GM12865 (cell line): ENCODE data around the gene KRT16.
"Not testable (repeated sequence)": the region's sequence is repeated elsewhere in the genome, so short reads cannot be mapped to it uniquely, and the experiment has no call there.

Source experiments
- DNase-seq: peaks from one replicate; pipeline ENCODE4 v3.0.0; 2010; ENCODE audit warnings: low read depth
- H3K4me3 ChIP-seq: 2 replicates; pipeline ENCODE4 v1.5.1; 2011; ENCODE audit warnings: mild to moderate bottlenecking, low read depth, low read length, control low read depth
- TF ChIP-seq, protein P1 (sequence below): IDR thresholded peaks from 2 replicates; pipeline ENCODE4 v1.5.1; 2011; ENCODE audit warnings: low read length, control low read depth, low read depth, inconsistent platforms; ENCODE audit not compliant: insufficient read depth; ENCODE audit errors: missing control alignments

KRT16 gene

DNA sequence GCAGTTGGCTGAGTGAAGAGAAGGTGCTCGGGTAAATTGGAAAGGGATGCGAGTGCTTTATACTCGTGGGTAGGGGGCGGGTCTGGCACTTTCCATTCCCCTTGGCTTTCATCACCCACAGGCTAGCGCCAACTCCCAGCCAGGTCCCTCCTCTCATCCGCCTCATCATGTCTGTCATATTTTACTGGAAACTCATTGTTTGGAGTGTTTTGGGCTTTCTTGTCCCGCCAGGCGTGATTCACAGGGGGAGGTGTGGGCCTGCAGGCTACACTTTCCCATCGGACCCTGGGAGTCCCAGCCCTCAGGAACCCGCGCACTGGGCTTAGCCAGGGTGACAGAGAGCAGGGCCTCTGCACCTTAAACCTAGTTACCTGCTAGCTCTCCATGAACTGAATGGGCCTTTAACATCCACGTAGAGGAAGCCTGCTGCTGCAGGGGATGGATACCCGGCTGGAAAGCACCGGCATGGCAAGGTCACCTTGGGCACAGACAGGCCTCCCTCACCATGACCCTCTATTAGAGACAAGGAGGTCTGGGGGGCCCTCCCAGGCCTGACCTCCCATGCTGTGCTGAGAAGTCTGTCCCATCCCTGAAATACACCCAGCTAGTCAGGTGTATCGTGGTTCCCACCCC is 25.6 kb downstream of the KRT16 start, which contains the start of gene KRT14:
Gene KRT14, minus strand, starts transcription at position 33 of the 633 bp plus-strand sequence. CDS start 61 bp downstream, outside the sequence.
- TF ChIP-seq, protein P1, sequence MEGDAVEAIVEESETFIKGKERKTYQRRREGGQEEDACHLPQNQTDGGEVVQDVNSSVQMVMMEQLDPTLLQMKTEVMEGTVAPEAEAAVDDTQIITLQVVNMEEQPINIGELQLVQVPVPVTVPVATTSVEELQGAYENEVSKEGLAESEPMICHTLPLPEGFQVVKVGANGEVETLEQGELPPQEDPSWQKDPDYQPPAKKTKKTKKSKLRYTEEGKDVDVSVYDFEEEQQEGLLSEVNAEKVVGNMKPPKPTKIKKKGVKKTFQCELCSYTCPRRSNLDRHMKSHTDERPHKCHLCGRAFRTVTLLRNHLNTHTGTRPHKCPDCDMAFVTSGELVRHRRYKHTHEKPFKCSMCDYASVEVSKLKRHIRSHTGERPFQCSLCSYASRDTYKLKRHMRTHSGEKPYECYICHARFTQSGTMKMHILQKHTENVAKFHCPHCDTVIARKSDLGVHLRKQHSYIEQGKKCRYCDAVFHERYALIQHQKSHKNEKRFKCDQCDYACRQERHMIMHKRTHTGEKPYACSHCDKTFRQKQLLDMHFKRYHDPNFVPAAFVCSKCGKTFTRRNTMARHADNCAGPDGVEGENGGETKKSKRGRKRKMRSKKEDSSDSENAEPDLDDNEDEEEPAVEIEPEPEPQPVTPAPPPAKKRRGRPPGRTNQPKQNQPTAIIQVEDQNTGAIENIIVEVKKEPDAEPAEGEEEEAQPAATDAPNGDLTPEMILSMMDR = no peak
- H3K4me3 ChIP-seq = no peak within 1 kb of the TSS
- DNase-seq = no peak

DNA sequence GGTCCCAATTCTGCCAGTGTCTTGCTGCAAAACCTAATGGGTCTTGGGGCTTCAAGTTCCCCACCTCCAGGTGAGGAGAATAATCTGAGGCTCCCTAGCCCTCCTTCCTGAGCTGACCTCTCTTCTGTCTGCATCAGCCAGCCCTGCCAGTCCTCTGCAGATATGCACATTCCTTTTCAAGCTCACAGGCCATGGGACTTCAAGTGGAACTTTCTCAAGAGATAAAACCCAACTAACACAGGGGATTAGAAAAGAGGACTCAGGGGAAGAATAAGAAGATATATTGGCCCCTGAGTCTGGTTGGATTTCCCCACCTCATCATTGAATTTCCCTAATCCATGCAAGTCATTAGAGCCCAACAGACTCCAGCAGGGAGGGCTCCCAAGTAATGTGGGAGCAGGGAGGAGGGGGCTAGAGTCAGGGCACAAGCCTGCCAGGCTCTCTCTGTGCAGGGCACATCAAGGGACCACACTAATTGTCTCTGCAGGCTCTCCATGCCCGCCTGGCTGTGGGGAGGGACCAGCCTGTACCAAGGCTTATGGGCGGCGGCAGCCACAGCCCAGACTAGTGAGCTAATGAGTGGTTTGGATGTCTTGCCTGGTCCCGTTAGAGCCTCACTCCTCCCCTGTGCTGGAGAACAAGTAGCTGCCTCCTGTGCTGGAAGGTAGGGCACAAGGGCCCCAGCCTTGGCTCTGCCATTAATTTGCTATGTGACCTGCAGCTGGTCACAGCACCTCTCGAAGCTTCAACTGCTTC is 27.1 kb downstream of the KRT16 start:
- DNase-seq = no peak
- TF ChIP-seq, protein P1 = no peak

DNA sequence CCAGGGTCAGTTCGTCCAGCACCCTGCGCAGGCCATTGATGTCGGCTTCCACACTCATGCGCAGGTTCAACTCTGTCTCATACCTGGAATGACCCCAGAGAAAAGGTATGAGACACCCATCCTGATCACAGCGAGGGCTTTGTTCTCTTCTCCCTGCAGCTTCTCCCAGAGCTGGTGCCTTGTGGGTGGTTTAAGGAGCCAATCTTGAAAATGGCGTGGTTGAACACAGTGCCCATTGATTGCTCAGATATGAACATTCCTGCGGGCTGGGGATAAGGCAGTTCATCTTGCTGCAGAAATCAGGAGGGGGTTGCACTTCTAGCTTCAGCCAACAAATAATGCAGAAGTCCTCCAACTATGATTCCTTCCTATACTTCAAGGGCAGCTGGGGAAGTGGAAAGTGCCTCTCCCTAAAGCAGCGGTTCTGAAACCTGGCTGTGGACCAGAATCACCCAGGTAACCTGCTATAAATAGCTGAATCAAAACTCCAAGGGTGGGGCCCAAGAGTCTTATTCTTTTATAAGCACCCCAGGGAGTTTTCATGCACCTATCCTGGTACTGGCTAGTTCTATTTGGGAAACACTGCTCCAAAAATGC is 28.1 kb downstream of the KRT16 start:
- not testable (repeated sequence) for DNase-seq, H3K4me3 ChIP-seq

More for the DNA sequence above, 27.1 kb downstream of the KRT16 start:
- no peak overlapping the region for H3K4me3 ChIP-seq

DNA sequence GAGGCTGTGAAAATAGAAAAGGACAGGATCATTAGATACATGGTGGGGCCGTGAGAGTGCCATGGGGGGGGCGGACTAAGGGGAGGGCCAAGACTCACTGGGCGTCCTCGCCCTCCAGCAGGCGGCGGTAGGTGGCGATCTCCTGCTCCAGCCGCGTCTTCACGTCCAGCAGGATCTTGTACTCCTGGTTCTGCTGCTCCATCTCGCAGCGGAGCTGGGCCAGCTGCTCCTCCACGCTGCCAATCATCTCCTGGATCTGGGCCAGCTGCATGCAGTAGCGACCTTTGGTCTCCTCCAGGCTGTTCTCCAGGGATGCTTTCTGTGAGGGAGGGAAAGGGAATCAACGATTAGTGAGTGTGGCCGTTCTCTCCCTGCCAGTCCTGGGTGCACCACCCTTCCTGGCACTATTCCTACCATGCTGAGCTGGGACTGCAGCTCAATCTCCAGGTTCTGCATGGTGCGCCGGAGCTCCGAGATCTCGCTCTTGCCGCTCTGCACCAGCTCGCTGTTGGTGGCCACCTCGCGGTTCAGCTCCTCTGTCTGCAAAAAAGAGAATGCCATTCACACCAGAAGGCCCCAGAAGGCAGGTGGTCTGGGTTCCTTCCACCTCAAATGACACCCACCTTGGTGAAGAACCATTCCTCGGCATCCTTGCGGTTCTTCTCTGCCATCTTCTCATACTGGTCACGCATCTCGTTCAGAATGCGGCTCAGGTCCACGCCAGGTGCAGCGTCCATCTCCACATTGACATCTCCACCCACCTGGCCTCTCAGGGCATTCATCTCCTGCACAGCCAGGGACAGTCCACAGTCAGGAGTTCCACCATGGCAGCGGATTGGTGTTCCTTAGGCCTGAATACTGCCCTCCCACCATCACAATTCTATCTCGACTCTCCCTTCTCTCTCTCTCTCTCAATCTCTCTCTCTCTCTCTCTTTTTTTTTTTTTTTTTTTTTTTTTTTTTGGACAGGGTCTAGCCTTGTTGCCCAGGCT is 29.1 kb downstream of the KRT16 start:
- no peak overlapping the region for H3K4me3 ChIP-seq
- TF ChIP-seq, protein P1 = no peak
- DNase-seq = no peak

DNA sequence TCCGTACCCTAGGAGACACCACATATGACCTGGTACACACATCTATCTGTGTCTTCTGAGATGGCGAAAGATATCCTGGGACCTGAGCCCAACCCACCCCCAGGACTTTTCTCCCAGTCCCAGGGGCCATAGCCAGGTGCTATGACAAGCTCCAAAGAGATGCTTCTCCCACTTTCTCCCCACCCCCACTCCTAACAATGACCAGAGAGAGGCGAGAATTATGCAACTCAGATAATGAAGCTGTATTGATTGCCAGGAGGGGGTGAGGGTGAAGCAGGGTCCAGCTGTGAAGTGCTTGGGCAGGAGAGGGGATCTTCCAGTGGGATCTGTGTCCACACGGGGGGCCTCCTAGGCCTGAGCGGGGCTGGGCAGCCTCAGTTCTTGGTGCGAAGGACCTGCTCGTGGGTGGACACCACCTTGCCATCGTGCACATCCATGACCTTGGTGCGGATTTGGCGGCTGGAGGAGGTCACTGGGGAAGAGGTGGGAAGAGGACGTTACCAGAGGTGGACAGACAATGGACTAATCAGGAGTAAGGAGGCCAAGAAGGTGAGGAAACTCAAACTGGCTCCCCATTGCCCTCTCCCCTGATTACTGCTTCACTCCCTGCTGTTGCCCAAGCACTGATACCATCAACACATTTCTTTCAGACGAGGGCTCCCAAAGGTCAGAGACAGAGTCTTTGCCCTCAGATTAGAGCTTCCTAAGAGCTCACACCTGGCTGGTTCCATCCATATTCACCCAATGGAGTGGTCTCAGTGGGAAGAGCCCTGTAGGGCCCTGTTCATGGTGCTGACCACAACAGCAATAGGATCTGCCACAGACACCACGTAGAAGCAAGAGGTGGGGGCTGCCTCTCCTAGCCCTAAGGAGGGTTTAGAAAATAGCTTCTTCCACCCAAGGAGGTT is 30.3 kb downstream of the KRT16 start:
- H3K4me3 ChIP-seq, DNase-seq: not testable (repeated sequence)

DNA sequence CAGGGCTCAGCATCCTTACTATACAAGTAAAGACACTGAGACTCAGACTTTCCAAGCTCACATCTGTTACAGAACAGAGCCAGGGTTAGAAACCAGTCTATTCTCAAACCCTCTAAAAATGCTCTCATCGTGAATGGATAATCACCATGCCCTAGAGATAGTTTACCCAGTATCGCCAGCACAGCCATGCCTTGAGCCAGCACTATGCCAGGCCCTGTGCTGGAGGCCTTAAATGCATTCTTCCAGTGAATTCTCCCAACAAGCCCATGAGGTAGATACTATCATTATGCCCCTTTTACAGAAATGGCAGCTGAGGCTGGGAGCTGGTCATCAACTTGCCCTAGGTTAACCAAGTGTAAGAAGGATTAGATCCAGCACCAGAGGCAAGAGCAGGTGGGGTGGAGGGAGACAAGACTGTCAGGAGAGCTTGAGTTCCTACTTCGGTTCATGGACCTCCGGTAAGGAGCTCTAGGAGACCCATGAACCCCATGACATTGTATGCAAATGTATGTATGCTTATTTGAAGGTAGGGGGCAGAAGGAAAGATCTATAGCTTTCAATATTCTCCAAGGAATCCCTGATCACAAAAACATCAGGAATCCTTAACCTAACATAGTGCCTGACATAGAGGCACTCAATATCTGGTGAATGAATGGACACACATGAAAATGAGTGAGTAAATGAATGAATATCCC is 31.1 kb downstream of the KRT16 start:
- no peak for DNase-seq
- TF ChIP-seq, protein P1 = no peak
- H3K4me3 ChIP-seq = no peak overlapping the region
